HepG2 (cell line): ENCODE measurements around the gene PRKAR1A.

Experiments
- CTCF ChIP-seq: sonication (generic); formaldehyde crosslinking; IDR thresholded peaks from 2 replicates; pipeline ENCODE4 v1.5.0; 2020; ENCODE audit warnings: mild to moderate bottlenecking, missing genetic modification reagents, moderate library complexity
- ESRRA ChIP-seq: sonication (generic); formaldehyde crosslinking; IDR thresholded peaks from 2 replicates; pipeline ENCODE4 v1.5.1; 2020; ENCODE audit warnings: mild to moderate bottlenecking, low read depth, missing genetic modification reagents
- FOSL1 ChIP-seq: sonication (generic); formaldehyde crosslinking; IDR thresholded peaks from 2 replicates; pipeline ENCODE4 v1.9.0; 2021; ENCODE audit warnings: missing genetic modification reagents, borderline replicate concordance
- NFE2L2 ChIP-seq: fragments of 150-350 bp; IDR thresholded peaks from 2 replicates; pipeline ENCODE4 v1.6.1; 2014; ENCODE audit warnings: low read length
- NR2C2 ChIP-seq: sonication (generic); formaldehyde crosslinking; IDR thresholded peaks from 2 replicates; pipeline ENCODE4 v1.4.0; 2020; ENCODE audit warnings: missing genetic modification reagents, mild to moderate bottlenecking, moderate library complexity, borderline replicate concordance
- NR2F6 ChIP-seq, 2 experiments: IDR thresholded peaks; 2 replicates each; pipeline ENCODE4 v1.6.1; 2016; ENCODE audit warnings: antibody characterized with exemption in 1 of 2, mild to moderate bottlenecking in 1 of 2
- POLR2A ChIP-seq, 2 experiments: IDR thresholded peaks; 2 replicates each; pipeline ENCODE4 v1.6.1; 2011; ENCODE audit warnings: low read depth in 2 of 2, low read length in 2 of 2, mild to moderate bottlenecking in 1 of 2, moderate library complexity in 1 of 2; ENCODE audit not compliant: insufficient read depth in 1 of 2
- POLR2AphosphoS2 ChIP-seq: IDR thresholded peaks from 2 replicates; pipeline ENCODE4 v1.6.1; 2011; ENCODE audit warnings: low read depth, low read length, improper control_type of control experiment
- SSRP1 ChIP-seq: IDR thresholded peaks from 2 replicates; pipeline ENCODE4 v1.6.1; 2016; ENCODE audit warnings: control low read depth
- ZNF282 ChIP-seq: fragments of 450-650 bp; IDR thresholded peaks from 2 replicates; pipeline ENCODE4 v1.6.1; 2018; ENCODE audit not compliant: partially characterized antibody
- ZNF350 ChIP-seq: sonication (generic); formaldehyde crosslinking; IDR thresholded peaks from 2 replicates; pipeline ENCODE4 v1.4.0; 2020; ENCODE audit warnings: mild to moderate bottlenecking, low read depth, missing genetic modification reagents, borderline replicate concordance

- TF ChIP-seq ZNF282 (no peak), CTCF (no peak), ZNF350 (CRISPR knock-in tag) (no peak), POLR2A (IDR thresholded peaks at IDR 0.05; ENCODE audit: insufficient read depth in 1 of 2, low read depth in 2 of 2, low read length in 2 of 2) (no peak), NFE2L2 (no peak), ESRRA (CRISPR knock-in tag) (no peak), NR2C2 (CRISPR knock-in tag) (no peak), NR2F6 (IDR thresholded peaks at IDR 0.05) (no peak), NR2F6 (CRISPR knock-in tag; IDR thresholded peaks at IDR 0.05) (no peak), FOSL1 (CRISPR knock-in tag) (no peak), SSRP1 (no peak), POLR2AphosphoS2 (no peak)
Observed at GRCh38 chr17:68534695-68535088, 22.5 kb downstream of the PRKAR1A start.
